Keratinocyte (primary cell): ENCODE data around the gene RAMACL. TPM values are rescaled to one million over a fixed set of nuclear protein-coding genes. Genes with fewer than 3 reads are reported as not detected.

Experiments
- DNase-seq: peaks from one replicate; pipeline ENCODE4 v3.0.0-alpha.2; 2011; ENCODE audit warnings: low read depth, missing footprints, low spot score
- FAIRE-seq: peaks from 2 replicates; lab custom pipeline; 2011; peaks lifted over from hg19 to GRCh38; lab: Jason Lieb, UNC
- H2AFZ ChIP-seq: 2 replicates; pipeline ENCODE4 v1.6.0; 2012; ENCODE audit warnings: low read length, control low read depth, inconsistent platforms; ENCODE audit not compliant: control insufficient read depth
- H3K27ac ChIP-seq: 2 replicates; pipeline ENCODE4 v1.5.1; 2011; ENCODE audit warnings: low read length; ENCODE audit not compliant: control insufficient read depth, insufficient read depth
- H3K27me3 ChIP-seq: 3 replicates; pipeline ENCODE4 v1.6.0; 2011; ENCODE audit warnings: low read length; ENCODE audit not compliant: control insufficient read depth, insufficient read depth; ENCODE audit errors: extremely low read depth
- H3K36me3 ChIP-seq, 2 experiments: 2 replicates in 1 of 2; 3 replicates in 1 of 2; pipeline ENCODE4 v1.5.1; 2011; ENCODE audit warnings: low read length in 2 of 2, mild to moderate bottlenecking in 1 of 2; ENCODE audit not compliant: control insufficient read depth in 2 of 2, insufficient read depth in 2 of 2; ENCODE audit errors: extremely low read depth in 1 of 2
- H3K4me1 ChIP-seq: 3 replicates; pipeline ENCODE4 v1.5.1; 2011; ENCODE audit warnings: low read length; ENCODE audit not compliant: control insufficient read depth, insufficient read depth; ENCODE audit errors: extremely low read depth
- H3K4me2 ChIP-seq: 3 replicates; pipeline ENCODE4 v1.6.0; 2011; ENCODE audit warnings: low read depth, low read length; ENCODE audit not compliant: control insufficient read depth, insufficient read depth; ENCODE audit errors: extremely low read depth
- H3K4me3 ChIP-seq, 3 experiments: fragments of 200-600 bp in 1 of 3; sonication (generic) in 1 of 3; 2 replicates in 2 of 3; 3 replicates in 1 of 3; pipeline ENCODE4 v1.5.1; 2011 to 2016; ENCODE audit warnings: low read length in 3 of 3, mild to moderate bottlenecking in 3 of 3, control low read depth in 2 of 3, inconsistent platforms in 1 of 3, low read depth in 1 of 3, mixed read lengths in 1 of 3, mixed run types in 1 of 3, moderate library complexity in 1 of 3; ENCODE audit not compliant: control insufficient read depth in 2 of 3, insufficient read depth in 2 of 3; ENCODE audit errors: extremely low read depth in 1 of 3
- H3K79me2 ChIP-seq: 2 replicates; pipeline ENCODE4 v1.6.0; 2012; ENCODE audit warnings: low read length; ENCODE audit not compliant: control insufficient read depth, insufficient read depth
- H3K9ac ChIP-seq: 3 replicates; pipeline ENCODE4 v1.6.0; 2011; ENCODE audit warnings: low read length; ENCODE audit not compliant: control insufficient read depth, insufficient read depth; ENCODE audit errors: extremely low read depth
- H3K9me1 ChIP-seq: 3 replicates; pipeline ENCODE4 v1.6.0; 2011; ENCODE audit warnings: low read length; ENCODE audit not compliant: control insufficient read depth, insufficient read depth; ENCODE audit errors: extremely low read depth
- H3K9me3 ChIP-seq: 2 replicates; pipeline ENCODE4 v1.5.1; 2012; ENCODE audit warnings: low read depth, low read length; ENCODE audit not compliant: control insufficient read depth
- H4K20me1 ChIP-seq: 3 replicates; pipeline ENCODE4 v1.6.0; 2011; ENCODE audit warnings: low read length; ENCODE audit not compliant: control insufficient read depth, insufficient read depth; ENCODE audit errors: extremely low read depth
- CTCF ChIP-seq, 3 experiments: IDR thresholded peaks in 1 of 3; conservative IDR thresholded peaks in 1 of 3; optimal IDR thresholded peaks in 1 of 3; 2 replicates in 2 of 3; 3 replicates in 1 of 3; pipeline versions ENCODE3 to v1.5.1; 2011; ENCODE audit warnings: low read length in 3 of 3, mild to moderate bottlenecking in 3 of 3, moderate library complexity in 2 of 3, control low read depth in 1 of 3, inconsistent platforms in 1 of 3; ENCODE audit not compliant: insufficient read depth in 2 of 3; ENCODE audit errors: extremely low read depth in 1 of 3
- EZH2 ChIP-seq: IDR thresholded peaks from one replicate; pipeline ENCODE4 v1.6.1; 2012; ENCODE audit warnings: inconsistent platforms, mild to moderate bottlenecking, low read length, moderate library complexity
- dilution Hi-C: fragments of 300-500 bp; cut with MboI; formaldehyde crosslinking; loops from one replicate; pipeline ENCODE4 v1.7.0; 2020; ENCODE audit warnings: low sequenced_read_pairs; ENCODE audit not compliant: extremely low pct_ligation_motif_present
- polyA plus RNA-seq, 5 experiments: library from polyadenylated mRNA; depleted of rRNA in 3 of 5; stranded (reverse) in 3 of 5; stranded (forward) in 1 of 5; unstranded in 1 of 5; fragments of >200 nt; gene quantifications; 1 replicate in 1 of 5; 2 replicates in 3 of 5; 3 replicates in 1 of 5; pipeline versions ENCODE4 v1.2.1 to v1.2.3, GENCODE V29; 2011 to 2012; ENCODE audit warnings: missing spikeins in 2 of 5, low read depth in 1 of 5, low replicate concordance in 1 of 5

RAMACL gene
- polyA plus RNA-seq, 1 donor (not counting 4 experiments of a cell fraction or from before 2014, with no cell fraction given): 5.3 TPM

- no peak overlapping the region for H2AFZ ChIP-seq
- dilution Hi-C loops: no loop called here
- FAIRE-seq: no peak
Observed at GRCh38 chr6:166630462-166630861, 44.0 kb upstream of the RAMACL start.

GRCh38 chr6:166629628-166630027, 43.1 kb upstream of the RAMACL start:
- TF ChIP-seq CTCF (optimal IDR thresholded peaks at IDR 0.05 in 1 of 3, IDR thresholded peaks at IDR 0.05 in 1 of 3, conservative IDR thresholded peaks at IDR 0.05 in 1 of 3; ENCODE audit: extremely low read depth in 1 of 3, insufficient read depth in 2 of 3, low read length in 3 of 3): no peak
- TF ChIP-seq EZH2: no peak
- H3K27me3 ChIP-seq: peaks cover 5% of the 10 kb centered on the region
- H3K4me3 ChIP-seq: no peak overlapping the region
- FAIRE-seq: peak; percentile 23
- no peak for DNase-seq
- H3K4me2 ChIP-seq: no peak overlapping the region
- no peak overlapping the region for H3K27ac ChIP-seq
- no peaks in the 10 kb centered on the region for H3K9me3 ChIP-seq
- peaks cover 12% of the 10 kb centered on the region for H3K4me1 ChIP-seq
- H3K79me2 ChIP-seq: no peaks in the 10 kb centered on the region
- H4K20me1 ChIP-seq: no peaks in the 10 kb centered on the region
- no peaks in the 10 kb centered on the region for H3K9me1 ChIP-seq
- H3K36me3 ChIP-seq: no peaks in the 10 kb centered on the region
- no peak overlapping the region for H3K9ac ChIP-seq
- dilution Hi-C loops: no loop called here
- no peak overlapping the region for H2AFZ ChIP-seq

More at GRCh38 chr6:166630462-166630861, 44.0 kb upstream of the RAMACL start:
- no peaks in the 10 kb centered on the region for H3K9me1 ChIP-seq
- H3K27me3 ChIP-seq: peaks cover 5% of the 10 kb centered on the region
- no peaks in the 10 kb centered on the region for H3K9me3 ChIP-seq
- no peak overlapping the region for H3K4me2 ChIP-seq
- H3K27ac ChIP-seq: no peak overlapping the region
- DNase-seq: no peak
- TF ChIP-seq CTCF (optimal IDR thresholded peaks at IDR 0.05 in 1 of 3, IDR thresholded peaks at IDR 0.05 in 1 of 3, conservative IDR thresholded peaks at IDR 0.05 in 1 of 3; ENCODE audit: extremely low read depth in 1 of 3, insufficient read depth in 2 of 3, low read length in 3 of 3) (no peak), EZH2 (no peak)
- H3K36me3 ChIP-seq: no peaks in the 10 kb centered on the region
- H3K9ac ChIP-seq: no peak overlapping the region
- no peaks in the 10 kb centered on the region for H3K79me2 ChIP-seq
- no peaks in the 10 kb centered on the region for H4K20me1 ChIP-seq
- H3K4me3 ChIP-seq: no peak overlapping the region
- peaks cover 12% of the 10 kb centered on the region for H3K4me1 ChIP-seq
